ENCODE data around the gene FYN.

- TF ChIP-seq ATF3 (IDR thresholded peaks at IDR 0.05) (no peak), CTCF (IDR thresholded peaks at IDR 0.05; ENCODE audit: low read depth, low read length, missing input control) (no peak), TAF1 (conservative IDR thresholded peaks at IDR 0.05) (no peak), JUND (IDR thresholded peaks at IDR 0.05) (no peak), GABPA (IDR thresholded peaks at IDR 0.05 in 1 of 2, conservative IDR thresholded peaks at IDR 0.05 in 1 of 2) (no peak), MAX (IDR thresholded peaks at IDR 0.05) (no peak), EGR1 (IDR thresholded peaks at IDR 0.05; ENCODE audit: low read depth in 2 of 2) (no peak), SP1 (IDR thresholded peaks at IDR 0.05) (no peak), YY1 (IDR thresholded peaks at IDR 0.05) (no peak), RAD21 (IDR thresholded peaks at IDR 0.05) (no peak), FOXA2 (IDR thresholded peaks at IDR 0.05) (no peak)
Observed at GRCh38 chr6:111844921-111845320, 28.3 kb downstream of the FYN start.
